Spinal cord (tissue), 10 donors: Measurements from ENCODE around the gene APOL5. TPM values are rescaled to one million over a fixed set of nuclear protein-coding genes. Genes with fewer than 3 reads are reported as not detected.

Experiments
- DNase-seq, 6 donors: peaks; one replicate each; pipeline versions ENCODE4 v3.0.0 to v3.0.0-alpha.2; 2013 to 2015; ENCODE audit warnings: low spot score in 6 of 6, low read depth in 4 of 6
- H3K27ac ChIP-seq: one replicate; pipeline ENCODE4 v1.5.1; 2013; ENCODE audit warnings: low read depth, low read length, control low read depth
- H3K27me3 ChIP-seq: one replicate; pipeline ENCODE4 v1.6.1; 2013; ENCODE audit warnings: low read length; ENCODE audit not compliant: control insufficient read depth, insufficient read depth
- H3K36me3 ChIP-seq: one replicate; pipeline ENCODE4 v1.6.1; 2013; ENCODE audit warnings: low read length; ENCODE audit not compliant: control insufficient read depth, insufficient read depth
- H3K4me1 ChIP-seq: one replicate; pipeline ENCODE4 v1.6.1; 2013; ENCODE audit warnings: low read length; ENCODE audit not compliant: control insufficient read depth, insufficient read depth
- H3K4me3 ChIP-seq: one replicate; pipeline ENCODE4 v1.5.1; 2013; ENCODE audit warnings: low read depth, low read length, control low read depth
- H3K9me3 ChIP-seq: one replicate; pipeline ENCODE4 v1.6.1; 2013; ENCODE audit warnings: low read length; ENCODE audit not compliant: control insufficient read depth, insufficient read depth
- WGBS: methylation state at CpG from one replicate; pipeline ENCODE4 v1.1.5; 2013; ENCODE audit warnings: missing lambda C conversion rate; ENCODE audit not compliant: insufficient coverage; 5-methylcytosine and 5-hydroxymethylcytosine counted together
- polyA plus RNA-seq, 2 donors: library from polyadenylated mRNA; unstranded; fragments of 120-200 nt; gene quantifications; one replicate each; pipeline ENCODE4 v1.2.1, GENCODE V29; 2013; ENCODE audit not compliant: insufficient read length in 2 of 2
- total RNA-seq, 2 donors: library from RNA; depleted of rRNA in 1 of 2; stranded (reverse); fragments of 120-200 nt in 1 of 2; fragments of >200 nt in 1 of 2; gene quantifications; one replicate each; pipeline versions ENCODE4 v1.2.3 to v1.2.4, GENCODE V29; 2013 to 2014
- donor health status: healthy.

Gene APOL5
- total and polyA plus RNA-seq, 4 donors = 0.39 TPM; not detected in 3

GRCh38 chr22:35727436-35727835 lies 9.8 kb downstream of the APOL5 start:
- no peaks in the 10 kb centered on the region for H3K9me3 ChIP-seq
- WGBS = 93% methylated on average over 5 of the region's 11 CpGs
- DNase-seq = no peak
- no peak overlapping the region for H3K4me3 ChIP-seq
- H3K27me3 ChIP-seq = no peaks in the 10 kb centered on the region
- no peaks in the 10 kb centered on the region for H3K4me1 ChIP-seq
- H3K27ac ChIP-seq = no peak overlapping the region
- no peaks in the 10 kb centered on the region for H3K36me3 ChIP-seq

- H3K4me1 ChIP-seq = no peaks in the 10 kb centered on the region
- 92% methylated on average over 8 of the region's 12 CpGs for WGBS
- no peaks in the 10 kb centered on the region for H3K9me3 ChIP-seq
- H3K27ac ChIP-seq = no peak overlapping the region
- H3K4me3 ChIP-seq = no peak overlapping the region
- H3K36me3 ChIP-seq = no peaks in the 10 kb centered on the region
- no peak for DNase-seq
- H3K27me3 ChIP-seq = no peaks in the 10 kb centered on the region
Measured at GRCh38 chr22:35728639-35729308, 11.1 kb downstream of the APOL5 start.

GRCh38 chr22:35729309-35729698 lies 11.6 kb downstream of the APOL5 start:
- no peaks in the 10 kb centered on the region for H3K27me3 ChIP-seq
- no peak overlapping the region for H3K4me3 ChIP-seq
- DNase-seq = no peak
- no peaks in the 10 kb centered on the region for H3K4me1 ChIP-seq
- H3K36me3 ChIP-seq = no peaks in the 10 kb centered on the region
- H3K9me3 ChIP-seq = no peaks in the 10 kb centered on the region
- no peak overlapping the region for H3K27ac ChIP-seq
- WGBS = no CpG with 5 or more reads among the region's 2 CpGs

- H3K36me3 ChIP-seq = no peaks in the 10 kb centered on the region
- no peak overlapping the region for H3K4me3 ChIP-seq
- DNase-seq = no peak
- WGBS = 82% methylated on average over 8 of the region's 10 CpGs
- peaks cover 4% of the 10 kb centered on the region for H3K4me1 ChIP-seq
- no peaks in the 10 kb centered on the region for H3K27me3 ChIP-seq
- no peak overlapping the region for H3K27ac ChIP-seq
- no peaks in the 10 kb centered on the region for H3K9me3 ChIP-seq
Measured at GRCh38 chr22:35731321-35731720, 13.6 kb downstream of the APOL5 start.

- no peaks in the 10 kb centered on the region for H3K36me3 ChIP-seq
- peaks cover 5% of the 10 kb centered on the region for H3K4me1 ChIP-seq
- no peak overlapping the region for H3K27ac ChIP-seq
- no peaks in the 10 kb centered on the region for H3K9me3 ChIP-seq
- no peak for DNase-seq
- no peak overlapping the region for H3K4me3 ChIP-seq
- no peaks in the 10 kb centered on the region for H3K27me3 ChIP-seq
- 100% methylated on average over 9 of the region's 9 CpGs for WGBS
Measured at GRCh38 chr22:35732116-35732515, 14.4 kb downstream of the APOL5 start.

- Histone ChIP-seq H3K9me3 (no peaks in the 10 kb centered on the region), H3K36me3 (peaks cover 3% of the 10 kb centered on the region), H3K27me3 (no peaks in the 10 kb centered on the region), H3K27ac (no peak overlapping the region), H3K4me3 (no peak overlapping the region), H3K4me1 (peaks cover 5% of the 10 kb centered on the region)
- 75% methylated on average over 2 of the region's 10 CpGs for WGBS
- no peak for DNase-seq
Measured at GRCh38 chr22:35733036-35733435, 15.4 kb downstream of the APOL5 start.

GRCh38 chr22:35733791-35734516 lies 16.3 kb downstream of the APOL5 start:
- peaks cover 5% of the 10 kb centered on the region for H3K4me1 ChIP-seq
- 82% methylated on average over 5 of the region's 7 CpGs for WGBS
- peaks cover 7% of the 10 kb centered on the region for H3K36me3 ChIP-seq
- no peaks in the 10 kb centered on the region for H3K9me3 ChIP-seq
- H3K27ac ChIP-seq = no peak overlapping the region
- H3K4me3 ChIP-seq = no peak overlapping the region
- no peak for DNase-seq
- no peaks in the 10 kb centered on the region for H3K27me3 ChIP-seq

GRCh38 chr22:35734517-35734827 lies 16.8 kb downstream of the APOL5 start:
- no peak for DNase-seq

GRCh38 chr22:35735542-35735941 lies 17.9 kb downstream of the APOL5 start:
- peaks cover 9% of the 10 kb centered on the region for H3K36me3 ChIP-seq
- no peak for DNase-seq
- H3K4me1 ChIP-seq = peaks cover 5% of the 10 kb centered on the region
- WGBS = 69% methylated on average over 1 of the region's 1 CpG
- H3K9me3 ChIP-seq = no peaks in the 10 kb centered on the region
- H3K27me3 ChIP-seq = no peaks in the 10 kb centered on the region
- no peak overlapping the region for H3K4me3 ChIP-seq
- H3K27ac ChIP-seq = no peak overlapping the region

More at GRCh38 chr22:35734517-35734827, 16.8 kb downstream of the APOL5 start:
- peaks cover 5% of the 10 kb centered on the region for H3K4me1 ChIP-seq
- peaks cover 9% of the 10 kb centered on the region for H3K36me3 ChIP-seq
- H3K27ac ChIP-seq = no peak overlapping the region
- no peaks in the 10 kb centered on the region for H3K27me3 ChIP-seq
- H3K4me3 ChIP-seq = no peak overlapping the region
- 75% methylated on average over 4 of the region's 7 CpGs for WGBS
- H3K9me3 ChIP-seq = no peaks in the 10 kb centered on the region

GRCh38 chr22:35736166-35736565 lies 18.5 kb downstream of the APOL5 start:
- H3K27ac ChIP-seq = no peak overlapping the region
- 61% methylated on average over 2 of the region's 5 CpGs for WGBS
- no peak for DNase-seq
- H3K4me3 ChIP-seq = no peak overlapping the region
- H3K4me1 ChIP-seq = peaks cover 5% of the 10 kb centered on the region
- H3K27me3 ChIP-seq = no peaks in the 10 kb centered on the region
- H3K9me3 ChIP-seq = no peaks in the 10 kb centered on the region
- peaks cover 9% of the 10 kb centered on the region for H3K36me3 ChIP-seq
